ENCODE data around the gene CEMIP.
A peak's percentile ranks its signal among the peaks of the same experiment; 100 is the strongest.

Gene CEMIP

GRCh38 chr15:80769829-80770705 is 9.1 kb upstream of the CEMIP start:
- Mint-ChIP-seq H3K4me1 (no peaks in the 10 kb centered on the region), H3K27me3 (peaks cover 6 to 8% of the 10 kb centered on the region in 2 donors), H3K9me3 (no peaks in the 10 kb centered on the region), H3K27ac (no peak overlapping the region), H3K4me3 (no peak overlapping the region), H3K36me3 (no peaks in the 10 kb centered on the region)
- no peak for DNase-seq
- ATAC-seq (replicated peaks) = no peak

GRCh38 chr15:80773122-80773551 is 6.0 kb upstream of the CEMIP start:
- Mint-ChIP-seq H3K4me3 (no peak overlapping the region), H3K4me1 (peaks cover 0 to 8% of the 10 kb centered on the region in 2 donors), H3K36me3 (no peaks in the 10 kb centered on the region), H3K27ac (no peak overlapping the region), H3K27me3 (peaks cover 16 to 21% of the 10 kb centered on the region in 2 donors), H3K9me3 (no peaks in the 10 kb centered on the region)
- no peak for ATAC-seq (replicated peaks)
- no peak for DNase-seq

- H3K4me3 Mint-ChIP-seq = no peak overlapping the region
- H3K9me3 Mint-ChIP-seq = no peaks in the 10 kb centered on the region
- peaks cover 16 to 28% of the 10 kb centered on the region in 2 donors for H3K27me3 Mint-ChIP-seq
- ATAC-seq (replicated peaks) (no peak), DNase-seq (no peak)
- H3K36me3 Mint-ChIP-seq = no peaks in the 10 kb centered on the region
- H3K27ac Mint-ChIP-seq = no peak overlapping the region
- H3K4me1 Mint-ChIP-seq = peaks cover 0 to 10% of the 10 kb centered on the region in 2 donors
These were observed 5.3 kb upstream of the CEMIP start for GRCh38 chr15:80773792-80774352.

GRCh38 chr15:80774486-80774885 is 4.7 kb upstream of the CEMIP start:
- no peak for DNase-seq
- Mint-ChIP-seq H3K4me3 (no peak overlapping the region), H3K4me1 (peaks cover 0 to 16% of the 10 kb centered on the region in 2 donors), H3K27ac (no peak overlapping the region), H3K27me3 (peaks cover 16 to 32% of the 10 kb centered on the region in 2 donors), H3K36me3 (no peaks in the 10 kb centered on the region), H3K9me3 (no peaks in the 10 kb centered on the region)
- no peak for ATAC-seq (replicated peaks)

- H3K27me3 Mint-ChIP-seq = peaks cover 22 to 41% of the 10 kb centered on the region in 2 donors
- H3K27ac Mint-ChIP-seq = no peak overlapping the region
- H3K9me3 Mint-ChIP-seq = no peaks in the 10 kb centered on the region
- H3K36me3 Mint-ChIP-seq = no peaks in the 10 kb centered on the region
- no peak overlapping the region for H3K4me3 Mint-ChIP-seq
- DNase-seq = no peak
- H3K4me1 Mint-ChIP-seq = peaks cover 7 to 25% of the 10 kb centered on the region in 2 donors
- ATAC-seq (replicated peaks) = no peak
These were observed 3.8 kb upstream of the CEMIP start for GRCh38 chr15:80775338-80775737.

GRCh38 chr15:80776420-80777045 is 2.6 kb upstream of the CEMIP start:
- Mint-ChIP-seq H3K36me3 (no peaks in the 10 kb centered on the region), H3K27ac (no peak overlapping the region), H3K9me3 (no peaks in the 10 kb centered on the region), H3K27me3 (peaks cover 25 to 45% of the 10 kb centered on the region in 2 donors), H3K4me1 (peaks cover 7 to 29% of the 10 kb centered on the region in 2 donors), H3K4me3 (no peak overlapping the region)
- peak; percentile 38 to 41 for ATAC-seq (replicated peaks)
- DNase-seq = peak; percentile 36

GRCh38 chr15:80777137-80777536 is 2.0 kb upstream of the CEMIP start:
- no peaks in the 10 kb centered on the region for H3K9me3 Mint-ChIP-seq
- peaks cover 28 to 45% of the 10 kb centered on the region in 2 donors for H3K27me3 Mint-ChIP-seq
- ATAC-seq (replicated peaks) = no peak
- DNase-seq = no peak
- no peaks in the 10 kb centered on the region for H3K36me3 Mint-ChIP-seq
- H3K4me3 Mint-ChIP-seq = no peak overlapping the region
- peaks cover 7 to 29% of the 10 kb centered on the region in 2 donors for H3K4me1 Mint-ChIP-seq
- no peak overlapping the region for H3K27ac Mint-ChIP-seq

GRCh38 chr15:80777826-80778620 is 1.1 kb upstream of the CEMIP start:
- Mint-ChIP-seq H3K36me3 (no peaks in the 10 kb centered on the region), H3K27ac (no peak overlapping the region), H3K4me3 (no peak overlapping the region), H3K4me1 (peaks cover 7 to 29% of the 10 kb centered on the region in 2 donors), H3K9me3 (no peaks in the 10 kb centered on the region), H3K27me3 (peaks cover 30 to 45% of the 10 kb centered on the region in 2 donors)
- DNase-seq (no peak), ATAC-seq (replicated peaks) (no peak)

- ATAC-seq (replicated peaks) (no peak), DNase-seq (no peak)
- Mint-ChIP-seq H3K4me3 (peak overlapping the region in 1 of 2 donors; percentile 82), H3K9me3 (no peaks in the 10 kb centered on the region), H3K4me1 (peaks cover 8 to 29% of the 10 kb centered on the region in 2 donors), H3K27ac (no peak overlapping the region), H3K36me3 (no peaks in the 10 kb centered on the region), H3K27me3 (peaks cover 29 to 44% of the 10 kb centered on the region in 2 donors)
These were observed 578 bp upstream of the CEMIP start for GRCh38 chr15:80778621-80778963.

GRCh38 chr15:80779658-80780415 is 667 bp downstream of the CEMIP start:
- Mint-ChIP-seq H3K27me3 (peaks cover 25 to 40% of the 10 kb centered on the region in 2 donors), H3K4me1 (peaks cover 9 to 29% of the 10 kb centered on the region in 2 donors), H3K9me3 (no peaks in the 10 kb centered on the region), H3K36me3 (no peaks in the 10 kb centered on the region), H3K27ac (peak overlapping the region; percentile 14), H3K4me3 (peak overlapping the region; percentile 78 to 82)
- DNase-seq = no peak
- no peak for ATAC-seq (replicated peaks)

- H3K4me3 Mint-ChIP-seq = peak overlapping the region; percentile 78 to 82
- H3K9me3 Mint-ChIP-seq = no peaks in the 10 kb centered on the region
- ATAC-seq (replicated peaks) = no peak
- DNase-seq = no peak
- H3K27ac Mint-ChIP-seq = no peak overlapping the region
- peaks cover 25 to 40% of the 10 kb centered on the region in 2 donors for H3K27me3 Mint-ChIP-seq
- no peaks in the 10 kb centered on the region for H3K36me3 Mint-ChIP-seq
- peaks cover 9 to 29% of the 10 kb centered on the region in 2 donors for H3K4me1 Mint-ChIP-seq
These were observed 1.4 kb downstream of the CEMIP start for GRCh38 chr15:80780416-80781221.

- no peak overlapping the region for H3K4me3 Mint-ChIP-seq
These were observed 4.1 kb downstream of the CEMIP start for GRCh38 chr15:80783260-80783659.

GRCh38 chr15:80785335-80785734 is 6.2 kb downstream of the CEMIP start:
- Mint-ChIP-seq H3K36me3 (no peaks in the 10 kb centered on the region), H3K4me3 (no peak overlapping the region), H3K4me1 (peaks cover 1 to 4% of the 10 kb centered on the region in 2 donors), H3K27ac (no peak overlapping the region), H3K27me3 (peaks cover 4 to 8% of the 10 kb centered on the region in 2 donors), H3K9me3 (no peaks in the 10 kb centered on the region)
- DNase-seq (no peak), ATAC-seq (replicated peaks) (no peak)

More at GRCh38 chr15:80783260-80783659, 4.1 kb downstream of the CEMIP start:
- H3K27me3 Mint-ChIP-seq = peaks cover 17 to 23% of the 10 kb centered on the region in 2 donors
- H3K9me3 Mint-ChIP-seq = no peaks in the 10 kb centered on the region
- ATAC-seq (replicated peaks) (no peak), DNase-seq (no peak)
- H3K4me1 Mint-ChIP-seq = peaks cover 9 to 21% of the 10 kb centered on the region in 2 donors
- H3K27ac Mint-ChIP-seq = no peak overlapping the region
- H3K36me3 Mint-ChIP-seq = no peaks in the 10 kb centered on the region
